A673 (cell line): ENCODE results near the gene TLDC2. TPM values are rescaled to one million over a fixed set of nuclear protein-coding genes. Genes with fewer than 3 reads are reported as not detected.

Experiments used
- BruUV-seq: library from RNA; stranded (reverse); fragments of 400-500 nt; replicated peaks from 2 replicates; lab custom pipeline; 2021; lab: Mats Ljungman, UMichigan
- CTCF ChIA-PET: fragments of 300-600 bp; sonication (Branson Sonifier 250); formaldehyde crosslinking; loops from one replicate; lab custom pipeline; 2022; ENCODE audit warnings: antibody characterized with exemption; lab: Charles Lee
- POLR2A ChIA-PET: fragments of 300-600 bp; sonication (Branson Sonifier 250); formaldehyde crosslinking; loops from one replicate; lab custom pipeline; 2022; ENCODE audit warnings: antibody characterized with exemption; ENCODE audit not compliant: low non-redundant PET; lab: Charles Lee
- DNase-seq: peaks from one replicate; pipeline ENCODE4 v3.0.0-alpha.2; 2015; ENCODE audit warnings: low spot score
- H3K27ac ChIP-seq: fragments of 200-600 bp; sonication (generic); 2 replicates; pipeline ENCODE4 v1.5.1; 2016; ENCODE audit warnings: mixed run types, low read depth, mild to moderate bottlenecking, mixed read lengths, antibody characterized with exemption, low read length; ENCODE audit not compliant: poor library complexity, severe bottlenecking
- H3K27me3 ChIP-seq: fragments of 200-600 bp; sonication (generic); replicated peaks from 2 replicates; pipeline ENCODE4 v1.6.1; 2017; ENCODE audit warnings: mixed run types, low read depth, mild to moderate bottlenecking, mixed read lengths, antibody characterized with exemption, low read length; ENCODE audit not compliant: insufficient read depth, poor library complexity
- H3K36me3 ChIP-seq: fragments of 200-600 bp; sonication (generic); 2 replicates; pipeline ENCODE4 v1.6.1; 2016; ENCODE audit warnings: mixed run types, mild to moderate bottlenecking, mixed read lengths, antibody characterized with exemption, low read length; ENCODE audit not compliant: insufficient read depth, poor library complexity, severe bottlenecking
- H3K4me1 ChIP-seq: fragments of 200-600 bp; sonication (generic); 2 replicates; pipeline ENCODE4 v1.6.1; 2017; ENCODE audit warnings: mixed run types, mild to moderate bottlenecking, mixed read lengths, antibody characterized with exemption, low read length; ENCODE audit not compliant: insufficient read depth, poor library complexity, severe bottlenecking
- H3K4me3 ChIP-seq: fragments of 200-600 bp; sonication (generic); 2 replicates; pipeline ENCODE4 v1.5.1; 2016; ENCODE audit warnings: low read depth, mixed run types, mild to moderate bottlenecking, mixed read lengths, low read length; ENCODE audit not compliant: poor library complexity, severe bottlenecking
- H3K9me3 ChIP-seq: fragments of 200-600 bp; sonication (generic); 2 replicates; pipeline ENCODE4 v1.6.1; 2016; ENCODE audit warnings: mixed run types, low read depth, mild to moderate bottlenecking, mixed read lengths, antibody characterized with exemption, low read length; ENCODE audit not compliant: poor library complexity, severe bottlenecking
- CTCF ChIP-seq: fragments of 300-800, 200-600 bp; sonication (generic); conservative IDR thresholded peaks from 2 replicates; pipeline ENCODE4 v1.5.1; 2017; ENCODE audit warnings: low read depth, mild to moderate bottlenecking, antibody characterized with exemption, low read length, moderate library complexity, mixed read lengths
- EZH2 ChIP-seq: fragments of 200-600 bp; sonication (generic); IDR thresholded peaks from 2 replicates; pipeline ENCODE4 v1.6.1; 2017; ENCODE audit warnings: borderline replicate concordance, low read depth, mild to moderate bottlenecking, mixed read lengths, antibody characterized with exemption, low read length; ENCODE audit not compliant: poor library complexity, severe bottlenecking
- intact Hi-C: fragments of 100-400 bp; cut with micrococcal nuclease; formaldehyde crosslinking; loops from one replicate; pipeline ENCODE4 v1.10.0; 2022; ENCODE audit not compliant: unreplicated experiment
- total RNA-seq: library from RNA; stranded (reverse); gene quantifications from 2 replicates; pipeline ENCODE4 v1.2.3, GENCODE V29; 2021

The TLDC2 gene
- total RNA-seq, 1 experiment from 2014 or later = not detected

- CTCF ChIA-PET = interaction anchor here (1.1 kb wide), 1 partner anchor 30 kb away, joined by 5 read pairs; no protein-coding TSS in a partner anchor
- Histone ChIP-seq H3K9me3 (no peaks in the 10 kb centered on the region), H3K27ac (no peak overlapping the region), H3K36me3 (no peaks in the 10 kb centered on the region), H3K4me3 (no peak overlapping the region), H3K27me3 (no peaks in the 10 kb centered on the region), H3K4me1 (peaks cover 8% of the 10 kb centered on the region)
- intact Hi-C loops = no loop called here
- no TSS peak for BruUV-seq
- no peak for TF ChIP-seq EZH2
- no peak for TF ChIP-seq CTCF
- no peak for DNase-seq
- POLR2A ChIA-PET = no interaction called here
These were observed 9.8 kb upstream of the TLDC2 start for GRCh38 chr20:36866164-36866563.

GRCh38 chr20:36866681-36867495, 9.1 kb upstream of the TLDC2 start:
- no peak for DNase-seq
- intact Hi-C loops = no loop called here
- no peaks in the 10 kb centered on the region for H3K27me3 ChIP-seq
- ChIA-PET POLR2A (no interaction called here), CTCF (interaction anchor here (1.1 kb wide), 1 partner anchor 31 kb away, joined by 5 read pairs; no protein-coding TSS in a partner anchor)
- no peak overlapping the region for H3K27ac ChIP-seq
- no peak overlapping the region for H3K4me3 ChIP-seq
- no peaks in the 10 kb centered on the region for H3K36me3 ChIP-seq
- H3K4me1 ChIP-seq = peaks cover under 1% of the 10 kb centered on the region
- H3K9me3 ChIP-seq = no peaks in the 10 kb centered on the region
- BruUV-seq = no TSS peak
- no peak for TF ChIP-seq EZH2
- TF ChIP-seq CTCF = no peak

- Histone ChIP-seq H3K27me3 (no peaks in the 10 kb centered on the region), H3K36me3 (no peaks in the 10 kb centered on the region), H3K4me1 (no peaks in the 10 kb centered on the region), H3K27ac (no peak overlapping the region), H3K4me3 (no peak overlapping the region), H3K9me3 (no peaks in the 10 kb centered on the region)
- no TSS peak for BruUV-seq
- no peak for DNase-seq
- ChIA-PET CTCF (interaction anchor here (1.0 kb wide), 1 partner anchor 9 kb away, joined by 3 read pairs; a partner anchor contains a TSS), POLR2A (interaction anchor here (0.6 kb wide), 1 partner anchor 30 kb away, joined by 3 read pairs; no protein-coding TSS in a partner anchor)
- TF ChIP-seq CTCF (no peak), EZH2 (no peak)
- intact Hi-C loops = no loop called here
These were observed 4.0 kb upstream of the TLDC2 start for GRCh38 chr20:36871640-36872570.
